Measurements from ENCODE around the gene ARHGAP28.

Gene ARHGAP28

DNA sequence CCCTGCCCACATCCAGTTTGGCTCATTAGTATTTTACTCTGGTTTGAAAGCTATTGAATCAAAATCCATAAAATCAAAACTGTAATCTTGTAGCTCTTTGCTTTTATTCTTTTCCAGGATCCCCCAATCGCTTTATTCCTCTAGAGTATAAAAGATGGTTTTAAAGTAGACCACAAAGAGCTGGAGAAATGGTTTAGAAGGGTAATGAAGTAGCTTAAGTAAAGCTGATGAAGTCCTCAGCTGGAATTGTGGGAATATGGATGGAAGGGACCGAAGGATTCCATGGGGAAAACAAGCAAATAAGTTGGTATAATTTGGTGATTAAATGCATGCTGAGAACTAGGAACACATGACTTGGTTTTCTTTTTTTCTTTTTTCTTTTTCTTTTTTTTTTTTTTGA lies 12.3 kb downstream of the ARHGAP28 start:
- TF ChIP-seq, protein P1, sequence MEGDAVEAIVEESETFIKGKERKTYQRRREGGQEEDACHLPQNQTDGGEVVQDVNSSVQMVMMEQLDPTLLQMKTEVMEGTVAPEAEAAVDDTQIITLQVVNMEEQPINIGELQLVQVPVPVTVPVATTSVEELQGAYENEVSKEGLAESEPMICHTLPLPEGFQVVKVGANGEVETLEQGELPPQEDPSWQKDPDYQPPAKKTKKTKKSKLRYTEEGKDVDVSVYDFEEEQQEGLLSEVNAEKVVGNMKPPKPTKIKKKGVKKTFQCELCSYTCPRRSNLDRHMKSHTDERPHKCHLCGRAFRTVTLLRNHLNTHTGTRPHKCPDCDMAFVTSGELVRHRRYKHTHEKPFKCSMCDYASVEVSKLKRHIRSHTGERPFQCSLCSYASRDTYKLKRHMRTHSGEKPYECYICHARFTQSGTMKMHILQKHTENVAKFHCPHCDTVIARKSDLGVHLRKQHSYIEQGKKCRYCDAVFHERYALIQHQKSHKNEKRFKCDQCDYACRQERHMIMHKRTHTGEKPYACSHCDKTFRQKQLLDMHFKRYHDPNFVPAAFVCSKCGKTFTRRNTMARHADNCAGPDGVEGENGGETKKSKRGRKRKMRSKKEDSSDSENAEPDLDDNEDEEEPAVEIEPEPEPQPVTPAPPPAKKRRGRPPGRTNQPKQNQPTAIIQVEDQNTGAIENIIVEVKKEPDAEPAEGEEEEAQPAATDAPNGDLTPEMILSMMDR (IDR thresholded peaks at IDR 0.05), result no peak
- Histone ChIP-seq H3K27ac (no peak overlapping the region), H3K9me3 (no peaks in the 10 kb centered on the region), H3K36me3 (no peaks in the 10 kb centered on the region), H3K4me3 (ENCODE audit: low read depth in 1 of 2, low read length in 1 of 2) (no peak overlapping the region), H3K4me1 (ENCODE audit: control insufficient read depth in 1 of 2, insufficient read depth in 1 of 2, low read depth in 1 of 2, low read length in 1 of 2) (no peaks in the 10 kb centered on the region), H3K27me3 (no peaks in the 10 kb centered on the region)

GRCh38 chr18:6743999-6744398 lies 14.5 kb downstream of the ARHGAP28 start:
- Histone ChIP-seq H3K4me3 (ENCODE audit: low read depth in 1 of 2, low read length in 1 of 2) (no peak overlapping the region), H3K4me1 (ENCODE audit: control insufficient read depth in 1 of 2, insufficient read depth in 1 of 2, low read depth in 1 of 2, low read length in 1 of 2) (no peaks in the 10 kb centered on the region), H3K27ac (no peak overlapping the region), H3K27me3 (no peaks in the 10 kb centered on the region), H3K9me3 (no peaks in the 10 kb centered on the region), H3K36me3 (no peaks in the 10 kb centered on the region)
- TF ChIP-seq, protein P1 (IDR thresholded peaks at IDR 0.05), result no peak

- no peaks in the 10 kb centered on the region for H3K4me1 ChIP-seq (ENCODE audit: control insufficient read depth in 1 of 2, insufficient read depth in 1 of 2, low read depth in 1 of 2, low read length in 1 of 2)
- H3K9me3 ChIP-seq, result no peaks in the 10 kb centered on the region
- TF ChIP-seq, protein P1 (IDR thresholded peaks at IDR 0.05), result no peak
- H3K27me3 ChIP-seq, result no peaks in the 10 kb centered on the region
- H3K4me3 ChIP-seq (ENCODE audit: low read depth in 1 of 2, low read length in 1 of 2), result no peak overlapping the region
- no peak overlapping the region for H3K27ac ChIP-seq
- no peaks in the 10 kb centered on the region for H3K36me3 ChIP-seq
These were observed 15.4 kb downstream of the ARHGAP28 start for GRCh38 chr18:6744816-6745455.

DNA sequence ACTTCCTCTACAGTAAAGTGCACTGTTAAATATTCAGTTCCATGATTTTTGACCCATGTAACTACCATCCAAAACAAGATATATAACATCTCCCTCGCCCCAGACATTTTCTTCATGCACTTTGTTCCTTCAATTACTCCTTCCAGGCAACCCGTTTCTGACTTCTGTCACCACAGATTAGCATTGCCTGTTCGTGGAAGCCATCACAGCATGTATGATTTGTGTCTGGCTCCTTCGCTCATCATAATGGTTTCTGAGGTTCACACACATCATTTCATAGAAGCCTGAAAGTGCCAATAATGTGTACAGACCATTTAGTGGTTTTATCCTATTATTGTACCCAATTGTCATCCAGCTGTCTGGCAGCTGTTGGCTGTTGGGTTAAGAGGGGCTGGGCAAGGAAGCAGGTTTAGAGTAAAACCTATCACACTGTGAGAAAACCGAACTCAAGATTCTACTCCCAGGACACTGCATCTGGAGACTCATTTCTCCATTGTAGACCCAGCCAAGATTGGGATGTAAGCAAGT lies 16.1 kb downstream of the ARHGAP28 start:
- no peaks in the 10 kb centered on the region for H3K36me3 ChIP-seq
- no peaks in the 10 kb centered on the region for H3K4me1 ChIP-seq (ENCODE audit: control insufficient read depth in 1 of 2, insufficient read depth in 1 of 2, low read depth in 1 of 2, low read length in 1 of 2)
- no peaks in the 10 kb centered on the region for H3K9me3 ChIP-seq
- H3K4me3 ChIP-seq (ENCODE audit: low read depth in 1 of 2, low read length in 1 of 2), result no peak overlapping the region
- H3K27ac ChIP-seq, result no peak overlapping the region
- H3K27me3 ChIP-seq, result no peaks in the 10 kb centered on the region
- TF ChIP-seq, protein P1 (IDR thresholded peaks at IDR 0.05), result no peak

GRCh38 chr18:6746386-6746960 lies 17.0 kb downstream of the ARHGAP28 start:
- Histone ChIP-seq H3K36me3 (no peaks in the 10 kb centered on the region), H3K4me3 (ENCODE audit: low read depth in 1 of 2, low read length in 1 of 2) (no peak overlapping the region), H3K4me1 (ENCODE audit: control insufficient read depth in 1 of 2, insufficient read depth in 1 of 2, low read depth in 1 of 2, low read length in 1 of 2) (no peaks in the 10 kb centered on the region), H3K9me3 (no peaks in the 10 kb centered on the region), H3K27ac (no peak overlapping the region), H3K27me3 (no peaks in the 10 kb centered on the region)
- TF ChIP-seq, protein P1 (IDR thresholded peaks at IDR 0.05), result no peak
